ENCODE results near the gene ZNF628.
A peak's percentile ranks its signal among the peaks of the same experiment; 100 is the strongest.

The ZNF628 gene

GRCh38 chr19:55437410-55437809 is 39.0 kb upstream of the ZNF628 start:
- TF ChIP-seq CTCF (IDR thresholded peaks at IDR 0.05) = no peak
- TF ChIP-seq ZFX (IDR thresholded peaks at IDR 0.05; ENCODE audit: borderline replicate concordance) = no peak

GRCh38 chr19:55439052-55439451 is 37.4 kb upstream of the ZNF628 start:
- no peak overlapping the region for H3K27ac ChIP-seq
- no peak for TF ChIP-seq ZFX (IDR thresholded peaks at IDR 0.05; ENCODE audit: borderline replicate concordance)
- TF ChIP-seq CTCF (IDR thresholded peaks at IDR 0.05) = no peak

More at GRCh38 chr19:55437410-55437809, 39.0 kb upstream of the ZNF628 start:
- H3K27ac ChIP-seq = no peak overlapping the region

- peak overlapping the region; percentile 75 for H3K27ac ChIP-seq
- TF ChIP-seq CTCF (IDR thresholded peaks at IDR 0.05) = no peak
- TF ChIP-seq ZFX (IDR thresholded peaks at IDR 0.05; ENCODE audit: borderline replicate concordance) = no peak
Measured at GRCh38 chr19:55440411-55441105, 35.9 kb upstream of the ZNF628 start.

- H3K27ac ChIP-seq = peak overlapping the region; percentile 75
- TF ChIP-seq ZFX (IDR thresholded peaks at IDR 0.05; ENCODE audit: borderline replicate concordance) = no peak
- no peak for TF ChIP-seq CTCF (IDR thresholded peaks at IDR 0.05)
Measured at GRCh38 chr19:55441319-55441691, 35.1 kb upstream of the ZNF628 start.

GRCh38 chr19:55441692-55442321 is 34.6 kb upstream of the ZNF628 start:
- TF ChIP-seq ZFX (IDR thresholded peaks at IDR 0.05; ENCODE audit: borderline replicate concordance) = no peak
- no peak for TF ChIP-seq CTCF (IDR thresholded peaks at IDR 0.05)
- H3K27ac ChIP-seq = peak overlapping the region; percentile 75

GRCh38 chr19:55442372-55442961 is 34.0 kb upstream of the ZNF628 start:
- peak overlapping the region; percentile 75 for H3K27ac ChIP-seq
- TF ChIP-seq CTCF (IDR thresholded peaks at IDR 0.05) (peak; percentile 54), ZFX (IDR thresholded peaks at IDR 0.05; ENCODE audit: borderline replicate concordance) (no peak)

Measured in 22Rv1 (cell line).